ENCODE results near the gene THRB.

DNA sequence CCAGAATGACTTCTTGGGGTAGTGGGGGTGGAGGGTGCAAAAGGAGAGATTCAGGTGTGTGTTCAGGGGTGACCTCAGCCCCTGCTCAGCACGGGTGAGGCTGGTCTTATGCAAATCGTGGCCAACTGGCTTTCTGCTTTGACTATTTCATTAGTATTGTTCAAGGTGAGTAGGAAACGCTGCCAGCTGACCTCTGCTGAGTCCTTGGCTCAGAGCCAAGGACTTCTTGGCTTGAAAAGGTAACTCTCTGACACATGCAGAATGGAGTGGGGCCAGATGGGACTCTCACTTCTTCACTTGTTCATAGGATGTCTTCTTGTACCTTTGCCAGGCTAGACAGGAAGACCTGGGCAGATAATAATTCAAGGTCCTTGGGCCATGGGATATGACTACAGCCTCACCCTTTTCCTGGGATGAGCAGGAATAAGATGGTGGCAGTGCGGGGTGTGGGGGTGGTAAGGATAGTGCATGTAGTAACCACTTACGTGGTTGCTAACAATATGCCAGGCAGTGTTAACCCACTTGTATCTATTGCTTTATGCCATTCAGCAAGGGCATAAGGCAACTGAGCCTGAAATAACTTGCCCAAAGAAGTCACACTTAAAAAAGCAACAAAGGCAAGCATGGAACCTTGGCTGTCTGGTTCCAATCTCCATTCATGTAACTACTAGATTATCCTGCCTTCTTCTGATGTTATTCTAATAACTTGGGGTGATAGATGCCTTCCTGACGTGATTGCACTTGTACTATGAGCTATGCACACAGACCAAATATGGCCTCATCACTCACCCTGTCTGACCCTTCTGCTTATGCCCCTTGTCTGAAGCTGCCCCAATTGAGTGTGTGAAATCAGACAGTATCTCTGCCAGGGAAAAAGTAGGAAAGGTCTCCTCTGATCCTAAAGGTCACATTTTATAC is 356.4 kb downstream of the THRB start:
- TF ChIP-seq ZBTB33 (CRISPR knock-in tag; IDR thresholded peaks at IDR 0.05) = no peak
- TF ChIP-seq PTTG1 (tag; IDR thresholded peaks at IDR 0.05; ENCODE audit: low read depth) = no peak
- TF ChIP-seq CTCF (IDR thresholded peaks at IDR 0.05 in 2 of 3, conservative IDR thresholded peaks at IDR 0.05 in 1 of 3; ENCODE audit: insufficient read depth in 2 of 3, low read depth in 1 of 3, low read length in 3 of 3) = no peak
- no peak for TF ChIP-seq MCM7 (IDR thresholded peaks at IDR 0.05)
- TF ChIP-seq EP300 (IDR thresholded peaks at IDR 0.05; ENCODE audit: low read length) = no peak
- TF ChIP-seq XRCC5 (IDR thresholded peaks at IDR 0.05; ENCODE audit: low read depth, low read length) = no peak
- TF ChIP-seq POLR2A (conservative IDR thresholded peaks at IDR 0.05) = no peak
- no peak for TF ChIP-seq NUFIP1 (IDR thresholded peaks at IDR 0.05; ENCODE audit: partially characterized antibody)

Measured in K562 (cell line).